ENCODE results near the gene TTLL12.
"Not testable (repeated sequence)": the region's sequence is repeated elsewhere in the genome, so short reads cannot be mapped to it uniquely, and the experiment has no call there.

Gene TTLL12

DNA sequence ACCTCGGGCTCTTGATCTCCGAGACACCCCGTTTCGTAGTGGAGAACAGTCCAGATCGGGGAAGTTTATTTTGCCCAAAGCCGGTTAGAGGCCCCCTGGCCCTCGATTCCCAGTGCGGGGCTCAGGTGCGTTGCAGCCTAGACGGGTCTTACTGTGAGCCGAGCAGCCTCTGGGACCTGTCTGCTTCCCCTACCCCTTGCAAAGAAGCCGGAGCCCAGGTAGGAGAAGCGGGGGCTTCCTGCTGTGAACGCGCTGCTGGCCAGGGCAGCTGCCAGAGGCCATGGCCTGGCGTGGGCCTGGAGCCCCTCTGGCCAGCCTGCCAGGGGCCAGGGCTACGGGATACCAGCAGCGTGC is 35.0 kb downstream of the TTLL12 start:
- DNase-seq, result peak; percentile 11

DNA sequence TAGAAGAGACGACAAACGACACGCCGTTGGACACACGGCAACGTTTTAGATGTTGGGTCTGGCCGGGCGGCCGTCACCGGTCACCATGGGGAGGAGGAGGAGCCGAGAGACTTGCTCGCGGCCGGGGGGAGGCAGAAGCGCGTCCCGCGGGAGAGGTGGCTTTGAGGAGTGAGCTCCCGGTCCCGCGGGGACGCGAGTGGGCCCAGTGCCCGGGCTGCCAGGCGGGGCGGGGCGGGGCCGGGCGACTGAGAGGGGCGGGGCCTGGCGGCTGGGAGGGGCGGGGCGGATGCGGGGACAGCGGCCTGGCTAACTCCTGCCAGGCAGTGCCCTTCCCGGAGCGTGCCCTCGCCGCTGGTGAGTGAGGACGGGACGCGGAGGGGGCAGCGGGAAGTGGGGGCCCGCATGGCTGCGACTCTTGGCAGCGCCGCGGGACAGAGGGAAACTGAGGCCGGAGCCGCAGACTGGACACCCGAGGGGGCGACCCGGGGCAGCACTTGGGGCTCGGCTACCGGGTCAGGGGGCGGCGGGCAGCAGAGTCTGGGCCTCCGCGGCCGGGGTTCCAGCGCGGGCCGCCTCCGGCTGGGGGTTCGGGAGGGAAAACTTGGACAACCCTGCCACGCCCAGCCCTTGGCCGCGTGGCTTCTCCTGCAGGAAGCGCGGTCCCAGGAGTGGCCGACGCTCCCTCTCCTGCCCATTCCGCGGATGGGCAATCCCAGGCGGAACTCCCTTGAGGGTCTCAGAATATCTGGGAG is 35.5 kb downstream of the TTLL12 start, which contains the start of gene TSPO:
Gene TSPO, plus strand, starts transcription at position 309 of the 752 bp plus-strand sequence. CDS start 7,680 bp downstream, outside the sequence.
- peak; percentile 62 for DNase-seq

DNA sequence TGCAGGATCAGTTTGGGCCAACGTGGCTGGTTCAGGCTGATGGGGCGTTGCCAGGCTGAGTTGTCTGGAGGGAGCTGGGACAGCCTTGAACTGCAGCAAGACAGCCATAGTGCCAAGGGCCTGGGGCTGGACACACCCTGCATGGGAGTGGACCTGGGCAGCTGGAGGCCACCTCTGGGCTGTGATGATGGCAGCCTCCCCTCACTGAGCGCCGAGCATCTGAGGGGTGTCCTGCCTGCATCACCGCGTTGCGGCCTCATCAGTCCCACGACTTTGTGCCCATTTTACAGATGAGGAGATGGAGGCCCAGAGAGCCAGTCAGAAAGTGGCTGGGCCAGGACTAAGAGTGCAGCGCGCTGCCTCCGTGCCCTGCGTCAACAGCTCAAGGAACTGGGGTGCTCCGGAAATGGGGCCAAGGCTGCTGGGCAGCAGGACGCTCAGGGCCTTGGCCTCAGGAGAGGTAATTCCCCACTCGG is 36.2 kb downstream of the TTLL12 start:
- DNase-seq, result no peak

DNA sequence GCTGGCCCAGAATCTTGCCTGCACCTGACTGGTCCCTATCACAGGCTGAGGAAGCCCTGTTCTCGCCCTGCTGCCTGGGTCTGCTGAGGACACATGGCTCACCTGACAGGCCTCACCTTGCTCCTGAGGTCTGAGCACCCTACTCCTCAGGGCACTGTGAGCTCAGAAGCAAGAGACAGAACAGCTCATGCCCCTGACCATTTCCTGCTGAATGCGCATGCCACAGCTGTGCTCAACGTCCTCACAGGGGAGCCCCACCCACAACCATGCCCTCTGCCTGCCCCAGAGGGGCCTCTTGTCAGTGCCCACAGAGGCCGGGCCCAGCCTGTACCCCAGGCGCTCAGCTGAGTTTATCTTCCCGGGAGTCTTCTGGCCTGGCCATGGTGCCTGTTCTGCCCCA is 38.4 kb downstream of the TTLL12 start:
- no peak for DNase-seq

DNA sequence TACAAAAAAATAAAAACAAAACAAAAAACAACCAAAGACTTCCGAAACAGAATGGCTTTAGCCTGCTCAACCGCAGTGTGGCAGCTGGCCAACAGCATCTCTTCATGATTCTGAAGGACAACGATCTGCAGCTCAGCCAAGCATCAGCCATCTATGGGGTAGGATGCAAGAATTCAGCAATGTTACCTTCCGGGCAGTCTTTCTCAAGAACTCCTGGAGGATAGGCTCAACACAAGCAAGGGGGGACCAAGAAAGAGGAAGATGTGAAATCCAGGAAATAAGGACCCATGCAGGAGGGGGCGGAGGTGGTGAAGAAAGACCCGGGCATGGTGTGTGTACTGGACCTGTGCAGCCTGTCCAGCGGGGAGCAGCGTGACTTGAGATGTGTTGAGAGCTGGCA is 39.1 kb downstream of the TTLL12 start:
- DNase-seq, result no peak

DNA sequence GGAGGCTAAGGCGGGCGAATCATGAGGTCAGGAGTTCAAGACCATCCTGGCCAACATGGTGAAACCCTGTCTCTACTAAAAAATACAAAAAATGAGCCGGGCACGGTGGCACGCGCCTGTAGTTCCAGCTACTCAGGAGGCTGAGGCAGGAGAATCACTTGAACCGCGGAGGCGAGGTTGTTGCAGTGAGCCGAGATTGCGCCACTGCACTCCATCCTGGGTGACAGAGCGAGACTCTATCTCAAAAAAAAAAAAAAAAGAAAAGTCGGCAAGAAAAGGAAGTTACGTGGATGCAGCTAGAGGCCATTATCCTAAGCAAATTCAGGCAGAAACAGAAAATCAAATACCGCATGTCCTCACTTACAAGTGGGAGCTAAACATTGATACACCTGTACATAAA is 40.6 kb downstream of the TTLL12 start:
- not testable (repeated sequence) for DNase-seq

DNA sequence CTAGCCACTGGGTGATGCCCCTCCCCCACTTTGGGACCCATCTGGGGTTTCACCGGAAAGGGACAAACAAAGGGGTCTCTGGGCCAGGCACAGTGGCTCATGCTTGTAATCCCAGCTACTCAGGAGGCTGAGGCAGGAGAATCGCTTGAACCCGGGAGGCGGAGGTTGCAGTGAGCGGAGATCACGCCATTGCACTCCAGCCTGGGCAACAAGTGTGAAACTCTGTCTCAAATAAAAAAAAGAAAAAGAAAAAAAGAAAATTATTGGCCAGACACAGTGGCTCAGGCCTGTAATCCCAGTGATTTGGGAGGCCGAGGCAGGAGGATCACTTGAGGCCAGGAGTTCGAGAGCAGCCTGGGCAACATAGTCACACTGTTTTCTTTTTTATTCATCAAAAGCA is 41.6 kb downstream of the TTLL12 start:
- DNase-seq, result not testable (repeated sequence)

DNA sequence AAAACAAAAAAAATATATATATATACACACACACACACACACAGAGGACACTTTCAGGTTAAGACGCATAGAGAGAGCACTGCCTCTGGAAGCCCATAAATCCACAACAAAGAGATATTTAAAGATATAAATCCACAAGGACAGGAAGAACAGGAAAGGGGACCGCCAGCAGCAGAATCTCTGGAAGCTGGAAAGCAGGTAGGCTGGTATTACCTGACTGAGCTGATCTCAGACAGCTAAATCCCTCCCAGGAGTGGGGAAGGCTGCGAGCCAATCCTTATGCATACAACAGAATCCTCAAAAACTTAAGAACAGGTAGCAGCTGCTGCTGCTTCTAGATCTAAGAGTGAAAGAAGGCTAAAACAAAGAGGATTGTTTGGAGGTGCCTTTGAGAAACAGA is 42.0 kb downstream of the TTLL12 start:
- no peak for DNase-seq

DNA sequence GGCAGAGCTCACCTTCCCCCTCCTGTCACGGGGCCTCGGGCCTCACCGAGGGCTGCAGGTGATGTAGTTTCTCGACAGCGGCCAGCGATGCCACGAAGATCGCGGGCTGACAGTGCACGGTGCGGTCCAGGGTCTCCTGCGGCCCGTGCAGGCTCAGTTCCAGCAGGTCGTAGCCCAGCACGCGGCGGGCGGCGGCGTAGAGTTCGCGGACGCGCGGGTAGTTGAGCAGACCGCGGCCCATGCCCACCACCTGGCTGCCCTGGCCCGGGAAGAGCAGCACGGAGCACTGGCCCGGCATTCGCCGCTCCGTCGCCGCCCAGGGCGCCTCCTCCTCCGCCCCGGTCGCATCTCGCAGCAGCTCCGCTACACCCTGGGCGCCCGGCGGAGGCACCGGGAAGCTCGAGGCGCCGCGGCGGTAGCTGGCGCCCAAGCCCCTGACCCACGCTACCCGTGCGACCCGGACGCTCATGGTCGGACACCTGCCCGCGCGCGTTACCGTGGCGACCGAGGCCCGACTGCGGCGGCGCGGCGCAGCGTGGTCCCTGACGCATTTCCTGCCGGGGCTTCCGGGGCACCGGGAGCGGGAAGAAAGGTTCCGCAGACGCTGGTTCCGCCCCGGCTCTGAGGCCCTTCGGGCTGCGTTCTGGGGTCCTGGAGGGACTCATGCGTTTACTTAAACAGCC is 43.9 kb downstream of the TTLL12 start, which contains the start of gene MCAT:
Gene MCAT, minus strand, starts transcription at position 519 of the 683 bp plus-strand sequence. Its CDS starts 50 bp downstream, at position 469.
- peak; percentile 75 for DNase-seq

DNA sequence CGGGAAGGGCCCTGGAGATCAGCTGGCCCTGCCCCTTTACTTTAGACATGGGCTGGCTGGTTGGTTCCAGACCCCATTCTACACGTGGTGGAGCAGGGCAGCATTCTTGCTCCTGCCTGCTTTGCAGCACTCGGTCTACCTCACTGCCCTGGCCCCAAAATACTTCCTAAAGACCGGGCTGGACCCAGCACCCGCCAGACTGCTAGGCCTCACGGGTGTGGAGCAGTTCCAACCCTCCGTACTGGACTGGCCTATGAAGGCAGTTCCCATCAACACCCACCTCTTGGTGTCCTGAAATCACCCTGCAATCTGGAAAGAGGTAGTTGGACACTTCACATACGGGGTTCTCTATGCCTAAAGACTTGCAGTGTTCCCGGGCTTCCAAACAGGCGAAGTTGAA is 50.1 kb downstream of the TTLL12 start:
- no peak for DNase-seq

DNA sequence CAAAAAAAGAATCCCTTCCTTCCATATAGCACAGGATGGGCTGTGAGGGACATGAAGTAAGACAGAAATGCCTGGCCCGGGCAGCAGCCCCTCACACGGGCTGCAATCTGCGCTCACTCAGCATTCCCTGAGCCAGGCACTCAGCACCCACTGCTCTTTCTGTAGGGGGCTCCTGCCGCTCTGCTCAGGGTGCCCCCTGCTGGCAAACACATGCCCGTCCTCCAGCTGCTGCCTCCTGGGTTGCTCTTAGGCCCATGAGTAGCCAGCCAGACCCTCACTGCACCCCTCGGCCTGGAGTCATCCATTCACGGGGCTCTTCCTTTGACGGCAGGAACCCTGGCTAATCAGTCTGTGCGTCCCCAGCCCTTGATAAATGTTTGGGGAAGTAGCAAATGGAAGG is 50.7 kb downstream of the TTLL12 start:
- peak; percentile 12 for DNase-seq

DNA sequence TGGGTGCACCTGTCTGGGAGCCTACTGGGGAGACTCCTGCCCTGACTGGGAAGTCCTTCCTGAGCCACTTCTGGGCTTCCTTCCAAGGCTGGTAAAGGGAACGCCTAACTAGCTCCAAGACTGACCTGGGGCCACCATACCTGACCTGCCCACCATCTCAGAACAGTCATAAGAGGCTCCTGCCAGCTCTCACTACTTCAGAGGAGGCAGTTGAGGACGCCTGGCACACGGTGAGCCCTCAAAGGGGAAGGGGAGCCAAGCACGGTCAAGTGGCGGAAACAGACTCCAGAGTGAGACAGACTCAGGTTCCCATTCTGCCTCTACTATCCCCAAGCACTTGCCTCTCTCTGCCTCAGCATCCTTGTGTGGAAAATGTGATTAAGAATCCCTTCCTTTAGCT is 51.4 kb downstream of the TTLL12 start:
- no peak for DNase-seq

DNA sequence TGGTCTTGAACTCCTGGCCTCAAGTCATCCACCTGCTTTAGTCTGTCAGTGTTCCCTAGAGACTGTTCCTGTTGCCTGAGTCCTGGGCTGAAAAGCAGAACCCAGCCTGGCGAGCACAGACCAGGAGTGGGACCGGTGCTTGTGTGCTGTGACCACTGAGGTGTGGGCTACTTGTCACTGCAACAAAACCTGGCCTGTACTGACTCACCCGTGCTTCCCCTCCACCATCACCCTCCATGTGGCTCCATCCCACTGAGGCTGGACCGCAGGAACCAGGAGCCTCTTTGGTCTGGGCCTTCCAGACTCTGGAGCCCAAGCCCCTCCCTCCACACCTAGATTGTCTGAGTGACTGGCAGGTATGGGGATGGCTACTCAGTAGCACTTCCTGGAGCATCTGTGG is 52.4 kb downstream of the TTLL12 start:
- DNase-seq, result no peak

DNA sequence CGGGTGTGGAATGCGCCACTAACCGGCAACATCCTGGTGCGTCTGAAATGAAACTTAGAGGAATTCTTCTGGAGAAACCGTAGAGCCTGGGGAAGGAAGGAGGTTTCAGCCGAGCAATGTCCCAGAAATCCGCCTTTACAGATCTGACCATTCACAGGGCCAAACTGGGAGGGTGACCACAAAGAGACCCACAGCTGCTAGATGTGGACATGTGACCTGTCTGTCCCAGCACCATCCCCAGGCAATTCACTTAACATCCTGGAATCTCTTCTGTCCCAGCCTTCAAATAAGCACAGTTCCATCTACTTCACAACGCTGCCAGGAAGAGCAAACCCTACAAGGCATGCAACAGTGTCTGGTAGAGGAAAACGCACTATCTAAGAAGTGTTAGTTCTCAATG is 53.5 kb downstream of the TTLL12 start:
- DNase-seq, result no peak

DNA sequence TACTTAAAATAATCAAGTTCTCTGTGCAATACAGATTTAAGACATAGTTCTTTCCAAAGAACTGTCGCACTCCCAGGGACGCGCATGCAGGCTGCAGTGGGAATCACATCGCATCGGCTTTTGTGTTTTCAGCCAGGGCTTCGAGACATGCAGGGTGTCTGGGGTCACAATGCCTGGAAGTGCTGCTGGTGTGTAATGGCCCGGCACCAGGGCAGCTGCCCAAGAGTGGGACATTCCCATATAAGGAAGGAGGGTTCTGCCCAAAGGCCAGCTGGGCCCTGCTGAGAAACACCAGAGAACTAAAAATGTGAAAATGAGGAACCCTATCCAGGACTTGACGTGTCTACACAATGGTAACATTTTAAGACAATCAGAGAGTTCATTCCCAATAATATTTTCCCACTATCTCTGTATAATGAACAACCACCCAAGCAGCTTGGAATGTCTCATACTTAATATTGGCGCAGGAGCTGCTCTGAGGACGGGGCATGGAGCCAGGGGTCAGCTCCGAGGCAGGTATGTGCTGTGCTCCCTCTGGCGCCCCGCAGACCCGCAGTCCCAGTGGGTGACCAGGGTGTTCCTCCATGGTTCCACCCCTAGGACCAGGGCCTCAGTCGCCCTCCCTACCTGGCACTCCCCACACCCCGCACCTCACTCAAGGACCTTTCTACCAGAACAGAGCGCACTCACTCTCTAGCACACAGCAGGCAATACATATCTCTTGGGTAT is 55.0 kb downstream of the TTLL12 start:
- DNase-seq, result no peak

DNA sequence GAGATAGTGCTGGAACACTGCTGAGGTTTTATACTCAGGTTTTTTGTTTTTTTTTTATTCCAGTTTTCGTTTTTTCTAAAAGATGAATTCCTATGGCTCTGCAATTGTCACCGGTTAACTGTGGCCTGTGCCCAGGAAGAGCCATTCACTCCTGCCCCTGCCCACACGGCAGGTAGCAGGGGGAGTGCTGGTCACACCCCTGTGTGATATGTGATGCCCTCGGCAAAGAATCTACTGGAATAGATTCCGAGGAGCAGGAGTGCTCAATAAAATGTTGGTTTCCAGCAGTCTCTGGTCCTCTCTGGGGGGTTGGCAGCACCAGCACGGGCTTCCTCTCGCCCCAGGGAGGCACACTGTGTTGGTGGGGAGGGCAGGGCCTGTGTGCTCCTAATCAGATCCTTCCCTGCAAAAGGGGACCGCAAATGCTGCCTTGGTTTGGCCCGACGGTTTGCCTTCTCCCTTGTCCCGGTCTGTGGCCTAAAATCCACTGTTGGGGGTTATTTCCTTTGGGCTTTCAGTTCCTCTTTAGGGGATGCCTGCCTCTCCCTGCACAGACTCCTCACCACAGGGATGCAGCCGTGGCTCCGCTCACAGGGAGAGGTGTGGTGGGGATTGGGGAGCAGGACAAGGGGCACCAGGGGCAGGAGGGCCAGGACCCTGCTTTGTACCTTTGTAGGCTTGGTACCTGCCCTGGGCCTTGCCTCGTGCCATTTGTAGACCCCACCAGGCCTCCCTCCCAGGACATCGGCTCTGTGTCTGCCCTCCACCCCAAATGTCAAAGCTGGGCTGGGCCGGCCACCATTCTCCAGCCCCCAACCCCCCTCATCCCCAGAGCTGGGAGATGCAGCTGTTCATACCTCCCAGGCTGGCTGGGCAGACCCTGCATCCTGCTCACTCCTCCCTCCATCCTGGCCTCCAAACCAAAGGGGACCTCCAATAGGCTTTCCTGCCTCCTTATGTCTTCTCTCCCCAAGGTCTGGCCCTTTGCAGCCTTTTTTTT is 57.2 kb downstream of the TTLL12 start:
- DNase-seq, result no peak

DNA sequence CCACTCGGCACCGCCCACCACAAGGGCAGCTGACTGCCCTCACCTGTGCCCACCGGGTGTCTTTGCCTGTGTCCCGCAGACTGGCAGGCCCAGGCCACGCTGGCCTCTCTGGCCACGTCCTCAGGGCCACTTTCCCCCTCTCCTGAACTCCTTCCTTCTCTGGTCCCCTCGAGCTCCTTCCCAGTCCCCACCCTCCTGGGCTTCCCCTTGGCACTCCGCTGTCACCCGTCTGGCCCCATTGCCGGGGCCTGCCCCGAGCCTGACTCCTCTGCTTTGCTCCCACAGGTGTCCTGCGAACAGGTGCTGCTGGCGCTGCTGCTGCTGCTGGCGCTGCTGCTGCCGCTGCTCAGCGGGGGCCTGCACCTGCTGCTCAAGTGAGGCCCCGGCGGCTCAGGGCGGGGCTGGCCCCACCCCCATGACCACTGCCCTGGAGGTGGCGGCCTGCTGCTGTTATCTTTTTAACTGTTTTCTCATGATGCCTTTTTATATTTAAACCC is 58.0 kb downstream of the TTLL12 start:
- DNase-seq, result no peak

DNA sequence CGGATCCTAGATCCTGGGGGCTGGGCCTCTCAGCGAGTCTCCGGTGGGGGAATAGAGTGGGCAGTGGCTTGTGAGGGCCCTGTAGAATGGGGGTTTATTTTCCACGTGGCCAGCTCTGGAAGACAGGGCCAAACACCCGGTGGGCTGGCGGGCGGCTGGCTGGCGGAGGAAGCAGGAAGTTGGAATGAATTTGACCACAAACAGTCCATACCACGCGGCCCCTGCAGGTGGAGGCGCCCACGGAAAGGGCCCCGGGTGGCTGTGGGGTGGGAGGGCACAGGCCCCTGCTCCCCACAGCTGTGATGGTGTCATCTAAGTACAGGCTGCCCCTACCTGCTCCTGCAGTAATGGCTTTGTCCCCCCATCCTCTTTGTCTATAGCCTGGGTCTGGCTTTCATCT is 58.8 kb downstream of the TTLL12 start:
- DNase-seq, result no peak

DNA sequence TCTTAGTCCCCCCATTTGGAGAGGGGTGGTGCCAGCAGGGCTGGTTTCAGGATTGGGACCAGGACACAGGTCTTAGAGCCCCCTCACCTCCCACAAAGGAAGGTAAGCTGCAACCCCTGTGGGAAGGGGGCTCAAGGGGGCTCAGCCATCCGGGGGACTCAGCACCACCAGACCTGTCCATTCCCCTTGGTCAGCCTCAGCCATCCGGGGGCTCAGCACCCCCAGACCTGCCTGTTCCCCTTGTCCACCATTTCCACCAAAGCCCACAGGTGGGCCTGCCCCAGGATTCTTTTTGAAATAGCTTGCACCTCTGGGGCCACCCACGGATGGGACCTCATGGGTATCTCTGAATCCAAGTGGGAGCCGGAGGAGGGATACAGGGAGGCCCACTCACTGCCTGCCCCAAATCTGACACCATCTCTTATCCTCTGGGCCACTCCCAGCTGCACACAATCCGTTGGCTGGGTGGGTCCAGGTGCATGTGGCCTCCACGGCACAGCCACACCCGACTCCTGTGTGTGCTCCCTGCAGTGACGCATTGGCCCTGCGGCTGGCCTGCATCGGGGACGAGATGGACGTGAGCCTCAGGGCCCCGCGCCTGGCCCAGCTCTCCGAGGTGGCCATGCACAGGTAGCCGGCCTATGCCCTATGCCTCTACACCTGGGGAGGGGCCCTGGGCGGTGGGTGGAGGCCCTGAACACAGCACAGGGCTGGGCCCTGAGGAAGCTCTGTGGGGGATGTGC is 59.6 kb downstream of the TTLL12 start:
- no peak for DNase-seq

DNA sequence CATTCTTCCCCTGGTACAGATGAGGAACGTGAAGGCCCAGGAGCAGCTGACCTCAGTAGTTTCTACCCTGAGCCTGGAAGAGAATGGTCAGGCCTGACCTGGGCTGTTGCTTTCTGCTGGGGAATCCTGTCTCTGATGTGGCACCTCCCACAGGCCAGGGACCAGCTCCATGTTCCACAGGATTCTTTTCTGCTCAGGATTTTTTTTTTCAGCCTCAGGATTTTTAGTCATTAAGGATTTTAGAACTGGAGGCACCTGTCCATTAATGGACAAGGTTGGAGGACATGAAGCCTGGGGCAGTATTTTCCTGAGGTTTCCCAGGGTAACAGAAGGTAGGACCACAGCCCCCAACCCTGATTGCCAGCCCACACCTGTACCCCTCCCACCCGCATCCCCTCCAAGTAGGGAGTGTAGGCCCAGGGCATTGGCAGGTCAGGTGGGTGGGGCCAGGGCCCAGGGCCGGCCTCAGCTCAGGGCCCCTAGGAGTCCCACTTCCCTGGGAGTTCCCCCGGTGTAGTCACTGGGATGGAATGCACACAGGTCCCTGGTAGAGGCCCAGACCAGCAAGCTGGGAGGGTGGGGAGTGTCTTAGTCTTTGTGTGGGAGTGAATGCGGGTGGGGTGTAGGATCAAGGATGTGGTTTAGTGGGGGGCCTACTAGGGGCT is 60.3 kb downstream of the TTLL12 start:
- DNase-seq, result no peak

DNA sequence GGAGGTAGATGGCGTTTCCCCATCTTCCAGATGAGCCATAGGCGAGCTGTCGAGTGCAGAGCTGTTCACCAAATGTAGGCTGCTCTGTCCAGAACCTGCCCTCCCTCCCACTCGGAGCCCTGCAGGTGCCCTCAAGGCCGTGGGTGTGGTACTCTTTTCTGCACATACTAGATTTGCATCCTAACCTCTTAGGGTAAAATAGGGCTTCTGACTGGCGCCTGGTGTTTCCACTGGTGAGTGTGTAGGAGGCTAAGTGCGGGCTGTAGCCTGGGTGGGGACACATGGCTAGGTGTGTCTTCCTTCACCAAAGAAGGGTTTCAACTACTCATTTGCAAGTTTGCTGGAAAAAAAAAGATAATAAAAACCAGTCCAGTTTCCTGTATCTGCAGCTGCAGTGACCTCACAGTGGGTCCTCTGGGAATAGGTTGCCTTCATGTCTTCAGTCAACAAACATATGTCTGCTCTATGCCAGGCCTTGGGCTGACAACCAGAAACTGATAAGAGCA is 67.9 kb downstream of the TTLL12 start:
- DNase-seq, result no peak

All from stimulated activated naive CD4-positive, alpha-beta T cell treated with Interleukin-2 at 50 U/mL for 16 hours (primary cell).